Eye (tissue), 1 donor: ENCODE results near the gene PIK3R3.

Experiments used
- DNase-seq: peaks from one replicate; pipeline ENCODE4 v3.0.0-alpha.2; 2015

PIK3R3 gene

DNA sequence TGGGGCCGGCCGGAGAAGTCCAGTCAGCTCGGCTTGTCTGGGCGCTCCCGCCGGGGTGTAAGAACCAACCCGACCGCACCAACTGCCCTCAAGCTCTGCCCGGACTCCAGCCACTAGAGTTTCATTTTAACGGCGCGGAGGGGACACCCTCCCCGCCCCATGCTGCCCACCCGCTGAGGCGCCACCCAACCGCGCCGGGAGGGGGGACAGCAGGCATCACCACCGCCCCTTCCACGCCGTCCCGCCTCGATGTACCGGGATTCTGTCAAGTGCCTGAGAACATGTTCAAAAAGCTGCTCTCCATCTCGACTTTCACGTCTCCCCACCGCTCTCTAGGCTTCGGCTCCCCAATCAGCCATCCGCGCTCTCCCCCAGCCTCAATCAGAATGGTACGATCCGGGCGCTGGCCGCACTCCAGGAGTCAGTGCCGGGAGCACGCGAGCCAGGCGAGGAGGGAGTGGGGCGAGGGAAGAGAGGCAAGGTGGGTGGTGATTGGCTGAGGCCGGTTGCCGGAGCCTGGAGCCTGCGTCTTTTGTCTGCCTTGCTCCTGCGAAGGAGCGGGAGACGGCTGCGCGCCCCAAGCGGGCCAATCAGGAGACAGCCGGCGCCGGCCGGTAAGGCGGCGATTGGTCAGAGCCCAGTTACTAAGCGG is at the start of gene PIK3R3:
Gene PIK3R3, minus strand, starts transcription at position 101 of the 652 bp plus-strand sequence. CDS start 677 bp downstream, outside the sequence.
- DNase-seq: peak; percentile 99

GRCh38 chr1:46181343-46182260 is 49.2 kb upstream of the PIK3R3 start:
- no peak for DNase-seq

GRCh38 chr1:46180082-46180616 is 47.7 kb upstream of the PIK3R3 start:
- DNase-seq: peak; percentile 39

GRCh38 chr1:46179138-46180081 is 47.0 kb upstream of the PIK3R3 start:
- peak; percentile 97 for DNase-seq

DNA sequence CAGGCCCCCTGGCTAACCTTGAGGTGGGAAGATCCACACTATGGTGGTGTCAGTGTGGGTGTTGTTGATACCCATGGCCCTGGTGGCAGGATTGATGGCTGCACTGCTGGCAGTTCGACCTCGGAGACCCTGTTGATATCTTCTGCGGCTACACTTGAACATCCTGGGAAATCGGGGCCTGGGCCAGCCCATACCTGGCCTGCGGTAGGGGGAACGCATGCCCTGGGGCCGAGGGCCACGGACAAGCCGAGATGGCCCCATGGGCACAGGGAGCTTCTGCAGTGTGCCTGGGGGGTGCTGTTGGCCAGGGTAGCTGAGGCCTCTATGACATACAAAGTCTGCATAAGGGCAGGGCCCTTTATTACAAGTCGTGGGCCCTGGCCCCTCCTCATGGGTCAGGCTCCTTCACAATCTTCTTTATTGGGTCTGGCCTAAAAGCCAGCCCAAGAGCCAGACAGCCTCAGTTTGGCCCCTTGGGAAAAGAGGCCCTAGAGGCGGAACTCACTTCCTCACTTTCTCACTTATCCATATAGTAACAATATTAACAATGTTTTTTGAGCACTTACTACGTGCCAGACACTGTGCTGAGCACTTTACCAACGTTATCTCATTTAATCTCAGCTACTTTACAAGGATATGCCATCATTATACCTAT is 43.9 kb upstream of the PIK3R3 start, which contains the start of gene P3R3URF:
Gene P3R3URF, minus strand, starts transcription at position 278 of the 655 bp plus-strand sequence. Its CDS starts 17 bp downstream, at position 261.
- no peak for DNase-seq

- no peak for DNase-seq
Measured at GRCh38 chr1:46175243-46175642, 42.8 kb upstream of the PIK3R3 start.

- DNase-seq: no peak
Measured at GRCh38 chr1:46174448-46175231, 42.2 kb upstream of the PIK3R3 start, which contains the start of gene TSPAN1. TSS of gene TSPAN1 (plus strand) at chr1:46175087. CDS start at chr1:46181108, 6,021 bp downstream.

DNA sequence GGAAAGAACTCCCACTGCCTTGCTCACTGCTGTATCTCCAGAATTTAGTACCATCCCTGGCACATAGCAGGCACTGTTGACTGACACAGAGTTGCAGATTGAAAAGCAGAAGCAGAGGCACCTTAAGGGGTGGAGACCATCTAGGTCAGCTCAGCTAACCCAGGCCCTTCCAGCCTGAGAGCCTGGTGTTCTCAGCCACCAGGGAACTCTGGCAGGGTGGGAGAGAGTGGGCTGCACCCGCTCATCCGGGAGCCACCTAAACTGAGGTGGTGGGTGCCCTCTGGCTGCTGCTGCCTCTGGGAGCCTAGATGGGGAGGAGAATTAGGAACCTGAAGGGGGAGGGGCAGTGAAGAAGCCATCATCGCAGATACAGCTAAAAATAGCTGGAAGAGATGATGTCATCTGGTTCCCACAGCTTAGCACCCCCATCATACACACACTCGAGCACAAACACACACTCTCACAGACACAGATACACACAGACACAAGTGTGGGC is 41.0 kb upstream of the PIK3R3 start:
- DNase-seq: peak; percentile 65

DNA sequence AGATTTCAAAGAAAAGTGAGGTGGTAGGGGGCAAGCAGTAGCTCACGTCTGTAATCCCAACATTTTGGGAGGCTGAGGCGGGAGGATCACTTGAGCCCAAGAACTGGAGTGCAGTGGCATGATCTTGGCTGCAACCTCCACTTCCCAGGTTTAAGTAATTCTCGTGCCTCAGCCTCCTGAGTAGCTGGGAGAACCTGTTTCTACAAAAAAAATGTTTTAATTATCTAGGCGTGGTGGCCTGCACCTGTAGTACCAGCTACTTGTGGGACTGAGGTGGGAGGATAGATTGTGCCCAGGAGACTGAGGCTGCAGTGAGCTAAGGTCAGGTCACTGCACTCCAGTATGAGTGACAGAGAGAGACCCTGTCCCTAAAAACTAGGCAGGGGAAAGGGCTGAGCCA is 39.9 kb upstream of the PIK3R3 start:
- DNase-seq: no peak

DNA sequence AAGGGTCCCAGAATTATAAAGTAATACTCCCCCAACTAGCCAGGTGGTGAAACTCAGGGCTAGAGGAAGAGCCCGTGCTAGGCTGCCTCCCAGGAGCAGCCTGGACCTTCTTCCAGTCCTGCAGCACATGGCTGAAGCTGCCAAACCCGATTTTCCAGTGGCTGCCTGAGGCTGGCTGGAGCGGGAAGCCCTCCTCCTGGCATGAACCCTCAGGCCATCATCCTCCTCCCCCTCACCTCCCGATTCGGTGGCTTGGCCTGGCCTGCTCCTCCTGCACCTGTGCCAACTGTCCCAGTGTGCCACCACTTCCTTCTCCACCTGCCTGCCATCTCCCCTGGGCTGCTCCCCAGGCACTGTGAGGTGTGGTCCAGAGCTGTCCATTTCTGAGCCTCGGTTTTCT is 39.4 kb upstream of the PIK3R3 start:
- DNase-seq: peak; percentile 47

DNA sequence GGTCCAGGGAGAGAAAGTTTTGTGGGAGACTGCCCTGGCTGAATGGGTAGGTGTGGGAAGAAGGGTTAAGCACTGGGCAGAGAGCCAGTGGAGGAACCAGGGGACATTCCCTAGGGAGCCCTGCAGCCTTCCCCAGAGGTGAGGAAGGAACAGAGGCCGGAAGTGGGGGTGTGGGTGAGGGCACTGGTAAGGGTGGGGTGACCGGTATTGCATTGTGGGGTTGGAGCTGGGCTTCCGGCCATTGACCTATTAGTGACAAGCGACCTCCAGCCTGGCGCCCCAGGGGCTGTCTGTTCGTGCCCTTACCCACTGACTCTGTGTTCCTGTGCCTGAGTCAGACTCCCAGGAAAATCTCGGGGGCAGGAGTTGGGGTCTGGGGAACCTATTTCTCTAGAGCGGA is 38.9 kb upstream of the PIK3R3 start:
- DNase-seq: no peak

GRCh38 chr1:46169811-46170454 is 37.5 kb upstream of the PIK3R3 start:
- no peak for DNase-seq

DNA sequence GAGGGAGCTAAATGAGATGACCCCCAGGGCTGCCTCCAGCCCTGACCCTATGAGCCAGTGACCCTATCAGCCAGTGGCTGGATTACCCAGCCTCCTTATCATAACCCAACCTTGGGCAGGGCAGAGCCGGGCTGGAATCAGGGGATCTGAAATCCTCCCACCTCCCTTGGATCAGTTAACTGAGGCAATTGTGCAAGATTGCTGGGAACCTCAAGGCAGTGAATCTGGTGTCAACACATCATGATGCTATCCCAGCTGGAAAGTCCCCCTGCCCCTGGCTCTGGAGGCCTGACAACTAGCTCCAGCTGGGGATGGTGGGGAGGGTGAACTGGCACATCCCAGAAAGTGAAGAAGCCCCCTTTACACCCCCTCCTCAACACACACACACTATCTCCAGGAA is 36.0 kb upstream of the PIK3R3 start:
- no peak for DNase-seq

- peak; percentile 63 for DNase-seq
Measured at GRCh38 chr1:46166521-46167462, 34.4 kb upstream of the PIK3R3 start.

- no peak for DNase-seq
Measured at GRCh38 chr1:46160212-46160611, 27.8 kb upstream of the PIK3R3 start.

GRCh38 chr1:46159516-46159915 is 27.1 kb upstream of the PIK3R3 start:
- DNase-seq: no peak

DNA sequence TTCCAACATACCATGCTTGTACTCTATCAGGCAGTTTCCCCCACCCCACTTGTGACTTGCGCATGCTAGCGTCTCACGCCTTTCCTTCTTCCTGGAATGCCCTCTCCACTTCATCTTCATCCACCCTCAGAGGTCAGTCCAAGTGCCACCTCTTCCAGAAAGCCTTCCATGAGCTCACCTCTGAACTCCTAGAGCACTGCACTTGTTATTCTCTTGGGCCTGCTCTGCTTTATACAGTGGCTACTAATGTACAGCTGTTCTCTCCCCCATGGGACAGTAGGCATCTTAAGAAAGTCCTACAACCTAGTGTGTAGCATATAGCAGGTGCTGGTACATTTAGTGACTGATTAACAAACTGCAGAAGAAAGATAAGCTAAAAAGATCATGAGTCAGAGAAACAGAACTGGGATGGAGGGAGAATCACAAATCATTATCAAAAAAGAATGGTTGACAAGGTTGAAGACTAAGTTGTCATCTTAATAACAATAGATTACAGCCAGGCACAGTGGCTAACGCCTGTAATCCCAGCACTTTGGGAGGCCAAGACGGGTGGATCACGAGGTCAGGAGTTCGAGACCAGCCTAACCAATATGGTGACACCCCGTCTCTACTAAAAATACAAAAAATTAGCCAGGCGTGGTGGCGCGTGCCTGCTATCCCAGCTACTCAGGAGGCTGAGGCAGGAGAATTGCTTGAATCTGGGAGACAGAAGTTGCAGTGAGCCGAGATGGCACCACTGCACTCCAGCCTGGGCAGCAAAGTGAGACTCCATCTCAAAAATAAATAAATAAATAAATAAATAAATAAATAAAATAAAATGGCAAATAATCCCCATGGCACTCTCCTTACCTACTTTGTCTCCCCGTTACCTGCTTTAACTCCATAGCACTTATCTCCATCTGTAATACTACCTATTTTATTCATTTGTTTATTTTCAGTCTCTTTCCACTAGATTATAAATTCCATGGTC is 26.2 kb upstream of the PIK3R3 start:
- DNase-seq: no peak

DNA sequence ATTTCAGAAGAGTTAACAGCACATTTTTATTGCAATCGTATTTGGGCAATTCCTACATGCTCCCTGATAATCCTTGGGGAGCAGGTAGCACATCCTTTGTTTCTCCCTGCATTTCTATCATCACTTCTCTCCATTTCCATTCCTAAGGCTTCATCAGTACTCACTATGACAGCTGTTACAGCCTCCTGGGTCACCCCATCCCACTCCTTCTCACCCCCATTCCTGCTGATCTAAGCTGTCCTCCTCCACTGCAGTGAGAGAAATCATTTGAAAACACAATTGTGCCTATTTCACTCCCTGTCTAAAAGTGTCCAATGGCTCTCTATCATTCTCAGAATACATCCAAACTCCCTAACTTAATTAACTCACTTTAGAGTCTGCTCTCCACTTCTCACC is 25.5 kb upstream of the PIK3R3 start:
- no peak for DNase-seq
